Activated CD8-positive, alpha-beta memory T cell treated with anti-CD3 and anti-CD28 coated beads for 48 hours (primary cell): ENCODE data around the gene LPAR2.

Experiments used
- DNase-seq, 3 experiments: peaks; one replicate each; pipeline ENCODE4 v3.0.0-alpha.2; 2020; ENCODE audit warnings: low read depth in 2 of 3, low spot score in 2 of 3

LPAR2 gene

GRCh38 chr19:19653597-19654147 lies 25.7 kb upstream of the LPAR2 start:
- no peak for DNase-seq

- DNase-seq = no peak
Measured at GRCh38 chr19:19652482-19653295, 24.7 kb upstream of the LPAR2 start.

GRCh38 chr19:19651076-19651475 lies 23.1 kb upstream of the LPAR2 start:
- DNase-seq = no peak

- no peak for DNase-seq
Measured at GRCh38 chr19:19650331-19650730, 22.3 kb upstream of the LPAR2 start.

GRCh38 chr19:19649580-19649995 lies 21.6 kb upstream of the LPAR2 start:
- no peak for DNase-seq

GRCh38 chr19:19649155-19649554 lies 21.1 kb upstream of the LPAR2 start:
- DNase-seq = no peak

GRCh38 chr19:19647037-19647835 lies 19.2 kb upstream of the LPAR2 start:
- DNase-seq = no peak

GRCh38 chr19:19645233-19645870 lies 17.3 kb upstream of the LPAR2 start:
- no peak for DNase-seq

GRCh38 chr19:19644054-19644388 lies 16.0 kb upstream of the LPAR2 start:
- DNase-seq = no peak

- DNase-seq = peak; percentile 59 to 85 (median 76)
Measured at GRCh38 chr19:19643158-19644053, 15.4 kb upstream of the LPAR2 start, which contains the start of gene GMIP. GMIP (minus strand) TSS chr19:19643657; CDS start chr19:19643529, 128 bp downstream.

GRCh38 chr19:19642506-19643157 lies 14.6 kb upstream of the LPAR2 start:
- peak in 1 of 3 experiments; percentile 18 for DNase-seq

- DNase-seq = no peak
Measured at GRCh38 chr19:19637523-19638251, 9.7 kb upstream of the LPAR2 start.

- no peak for DNase-seq
Measured at GRCh38 chr19:19637186-19637522, 9.1 kb upstream of the LPAR2 start.

- DNase-seq = no peak
Measured at GRCh38 chr19:19636573-19637185, 8.7 kb upstream of the LPAR2 start.

- DNase-seq = no peak
Measured at GRCh38 chr19:19635313-19635702, 7.3 kb upstream of the LPAR2 start.

GRCh38 chr19:19634516-19635312 lies 6.7 kb upstream of the LPAR2 start:
- DNase-seq = no peak

GRCh38 chr19:19633711-19634515 lies 5.9 kb upstream of the LPAR2 start:
- DNase-seq = no peak
